ENCODE results near the gene CDNF.

The CDNF gene

DNA sequence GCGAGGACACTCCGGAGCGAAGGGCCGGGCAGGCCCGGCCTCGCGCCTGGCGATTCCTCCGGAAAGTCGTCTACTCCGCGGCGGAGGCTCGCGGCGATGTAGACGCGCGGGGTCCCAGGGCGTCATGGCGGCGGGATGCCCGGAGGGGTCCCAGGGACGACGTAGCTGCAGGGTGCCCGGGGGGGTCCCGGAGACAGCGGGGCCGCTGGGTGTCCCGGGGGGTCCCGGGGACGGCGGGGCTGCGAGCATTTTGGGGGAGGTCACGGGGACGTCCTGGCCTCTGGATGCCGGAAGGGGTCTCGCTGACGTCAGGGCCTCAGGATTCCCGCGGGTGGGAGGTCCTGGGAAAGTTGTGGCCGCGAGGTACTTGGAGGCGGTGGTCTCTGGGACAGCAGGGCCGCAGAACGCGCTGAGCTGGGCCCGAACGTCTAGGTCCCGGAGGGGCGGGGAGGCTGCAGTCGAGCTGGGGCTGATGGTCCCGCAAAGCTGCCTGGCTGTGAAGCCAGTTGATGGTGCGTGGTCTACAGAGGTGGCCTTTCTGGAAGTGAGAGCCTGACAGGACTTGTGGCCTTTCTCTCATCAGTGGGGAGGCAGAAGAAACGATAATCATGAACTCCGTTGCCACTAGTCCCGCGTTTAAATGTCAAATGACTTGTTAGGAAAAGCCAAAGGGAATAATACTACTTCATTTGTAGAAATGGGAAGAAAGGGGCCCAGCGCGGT lies 906 bp upstream of the CDNF start:
- TF ChIP-seq, protein P1, sequence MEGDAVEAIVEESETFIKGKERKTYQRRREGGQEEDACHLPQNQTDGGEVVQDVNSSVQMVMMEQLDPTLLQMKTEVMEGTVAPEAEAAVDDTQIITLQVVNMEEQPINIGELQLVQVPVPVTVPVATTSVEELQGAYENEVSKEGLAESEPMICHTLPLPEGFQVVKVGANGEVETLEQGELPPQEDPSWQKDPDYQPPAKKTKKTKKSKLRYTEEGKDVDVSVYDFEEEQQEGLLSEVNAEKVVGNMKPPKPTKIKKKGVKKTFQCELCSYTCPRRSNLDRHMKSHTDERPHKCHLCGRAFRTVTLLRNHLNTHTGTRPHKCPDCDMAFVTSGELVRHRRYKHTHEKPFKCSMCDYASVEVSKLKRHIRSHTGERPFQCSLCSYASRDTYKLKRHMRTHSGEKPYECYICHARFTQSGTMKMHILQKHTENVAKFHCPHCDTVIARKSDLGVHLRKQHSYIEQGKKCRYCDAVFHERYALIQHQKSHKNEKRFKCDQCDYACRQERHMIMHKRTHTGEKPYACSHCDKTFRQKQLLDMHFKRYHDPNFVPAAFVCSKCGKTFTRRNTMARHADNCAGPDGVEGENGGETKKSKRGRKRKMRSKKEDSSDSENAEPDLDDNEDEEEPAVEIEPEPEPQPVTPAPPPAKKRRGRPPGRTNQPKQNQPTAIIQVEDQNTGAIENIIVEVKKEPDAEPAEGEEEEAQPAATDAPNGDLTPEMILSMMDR (IDR thresholded peaks at IDR 0.05; ENCODE audit: low read depth, low read length): no peak
- no peak for DNase-seq (ENCODE audit: extremely low read depth, low read depth)

DNA sequence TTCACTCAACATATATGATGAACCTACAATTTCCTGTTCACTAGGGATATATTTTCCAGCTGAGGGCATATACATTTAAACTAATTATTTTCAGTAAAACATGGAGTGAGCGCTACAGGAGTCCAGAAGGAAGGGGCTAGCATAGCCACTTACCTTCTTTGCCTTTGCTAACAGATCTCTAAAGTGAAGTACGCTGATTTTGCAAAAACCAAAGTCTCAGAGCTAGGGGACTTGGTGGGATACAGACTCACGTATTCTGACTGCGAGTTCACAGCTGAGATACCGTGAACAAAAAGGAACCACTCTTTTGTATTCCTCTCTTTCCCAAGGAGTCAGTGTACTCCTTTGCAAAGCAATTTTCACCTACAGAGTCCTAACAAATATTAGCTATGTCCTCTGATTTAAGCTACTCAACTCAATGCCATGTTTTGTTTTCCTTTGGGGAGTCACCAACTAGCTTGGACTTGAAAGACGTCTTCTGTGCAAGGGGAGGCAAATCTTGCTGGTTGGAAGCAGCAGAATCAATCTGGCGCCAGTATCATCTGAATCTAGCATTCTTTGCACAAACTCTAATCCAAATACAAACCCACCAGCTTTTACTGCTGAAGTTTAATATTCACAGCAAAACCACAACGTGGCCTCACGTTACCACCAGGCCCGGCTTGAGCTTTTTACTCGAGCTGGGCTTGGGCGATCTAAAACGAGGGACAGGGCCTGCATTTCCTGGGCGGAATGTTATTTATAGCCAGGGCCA lies 657 bp downstream of the CDNF start:
- TF ChIP-seq, protein P1 (IDR thresholded peaks at IDR 0.05; ENCODE audit: low read depth, low read length): no peak
- peak; percentile 11 for DNase-seq (ENCODE audit: extremely low read depth, low read depth)

DNA sequence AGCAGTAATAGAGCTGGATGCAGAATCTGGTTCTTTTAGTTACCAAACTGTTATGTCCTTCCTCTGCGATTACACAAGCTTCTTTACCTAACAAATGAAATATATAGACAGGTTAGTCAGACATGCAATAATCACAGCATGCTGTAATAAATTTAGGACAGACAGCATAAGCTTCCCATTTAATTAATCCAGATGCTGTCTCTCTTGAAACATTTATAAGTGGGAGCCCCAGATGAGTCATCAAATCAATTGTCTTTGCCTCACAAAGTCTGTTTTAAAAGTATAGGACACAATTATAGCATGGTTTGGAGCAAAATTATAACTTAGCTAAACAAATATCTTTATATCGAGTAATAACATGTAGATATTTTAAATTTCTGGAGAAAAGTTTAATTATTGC lies 1.6 kb downstream of the CDNF start:
- TF ChIP-seq, protein P1 (IDR thresholded peaks at IDR 0.05; ENCODE audit: low read depth, low read length): no peak
- DNase-seq (ENCODE audit: extremely low read depth, low read depth): no peak

DNA sequence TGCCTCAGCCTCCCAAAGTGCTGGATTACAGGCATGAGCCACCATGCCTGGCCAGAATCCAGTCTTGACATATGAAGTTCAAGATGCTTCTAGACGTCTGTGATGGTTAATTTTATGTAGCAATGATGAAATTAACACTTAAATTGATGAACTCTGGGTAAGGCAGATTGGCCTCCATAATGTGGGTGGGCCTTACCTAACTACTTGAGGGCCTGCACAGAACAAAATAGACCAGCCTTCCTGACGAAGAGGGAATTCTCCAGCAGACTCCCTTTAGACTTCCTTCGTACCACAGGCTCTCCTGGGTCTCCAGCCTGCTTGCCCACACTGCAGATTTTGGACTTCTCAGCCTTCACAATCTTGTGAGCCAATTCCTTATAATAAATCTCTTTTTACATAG lies 4.7 kb downstream of the CDNF start:
- TF ChIP-seq, protein P1 (IDR thresholded peaks at IDR 0.05; ENCODE audit: low read depth, low read length): no peak
- DNase-seq (ENCODE audit: extremely low read depth, low read depth): no peak

DNA sequence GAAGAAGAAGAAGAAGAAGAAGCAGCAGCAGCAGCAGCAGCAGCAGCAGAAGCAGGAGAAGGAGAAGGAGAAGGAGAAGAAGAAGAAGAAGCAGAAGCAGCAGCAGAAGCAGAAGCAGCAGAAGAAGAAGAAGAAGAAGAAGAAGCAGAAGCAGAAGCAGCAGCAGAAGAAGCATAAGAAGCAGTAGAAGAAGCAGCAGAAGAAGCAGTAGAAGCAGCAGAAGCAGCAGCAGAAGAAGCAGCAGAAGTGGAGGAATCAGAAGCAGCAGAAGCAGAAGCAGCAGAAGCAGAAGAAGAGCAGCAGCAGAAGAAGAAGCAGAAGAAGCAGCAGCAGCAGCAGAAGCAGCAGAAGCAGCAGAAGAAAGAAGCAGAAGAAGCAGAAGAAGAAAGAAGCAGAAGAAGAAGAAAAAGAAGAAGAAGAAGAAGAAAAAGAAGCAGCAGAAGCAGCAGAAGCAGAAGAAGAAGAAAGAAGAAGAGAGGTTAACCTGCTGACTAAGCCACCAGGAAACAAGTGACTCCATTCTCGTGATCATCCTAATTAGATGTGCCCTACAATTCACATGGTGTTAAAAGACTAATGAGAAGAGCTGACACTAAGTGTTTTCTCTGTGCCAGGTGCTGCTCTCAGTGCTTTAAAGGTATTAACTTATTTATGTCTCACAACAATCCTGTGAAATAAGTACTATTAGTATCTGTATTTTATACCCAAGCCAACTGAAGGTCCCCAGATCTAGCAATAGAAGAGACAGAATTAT lies 11.6 kb downstream of the CDNF start:
- TF ChIP-seq, protein P1 (IDR thresholded peaks at IDR 0.05; ENCODE audit: low read depth, low read length): no peak
- no peak for DNase-seq (ENCODE audit: extremely low read depth, low read depth)

DNA sequence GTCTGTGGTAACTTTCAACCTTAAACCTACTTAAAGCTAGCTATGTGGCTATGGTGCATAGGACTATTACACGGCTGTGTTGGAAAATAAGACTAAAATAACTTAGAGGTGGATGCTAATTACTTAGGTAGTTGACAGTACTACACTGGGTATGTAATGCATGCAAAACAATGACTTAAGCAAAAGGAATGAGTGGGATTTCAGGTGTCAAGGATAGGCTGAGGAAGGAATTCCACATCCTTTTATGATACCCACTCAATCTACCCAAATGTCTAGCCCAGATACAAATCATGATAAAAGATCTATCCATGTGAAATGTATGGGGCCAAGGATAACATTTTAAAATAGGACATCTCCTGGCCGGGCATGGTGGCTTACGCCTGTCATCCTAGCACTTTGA lies 13.9 kb downstream of the CDNF start:
- DNase-seq (ENCODE audit: extremely low read depth, low read depth): no peak
- TF ChIP-seq, protein P1 (IDR thresholded peaks at IDR 0.05; ENCODE audit: low read depth, low read length): no peak

Measured in AG09319 (cell line).